ENCODE data around the gene DCAF12.
"Not testable (repeated sequence)": the region's sequence is repeated elsewhere in the genome, so short reads cannot be mapped to it uniquely, and the experiment has no call there.

Gene DCAF12

DNA sequence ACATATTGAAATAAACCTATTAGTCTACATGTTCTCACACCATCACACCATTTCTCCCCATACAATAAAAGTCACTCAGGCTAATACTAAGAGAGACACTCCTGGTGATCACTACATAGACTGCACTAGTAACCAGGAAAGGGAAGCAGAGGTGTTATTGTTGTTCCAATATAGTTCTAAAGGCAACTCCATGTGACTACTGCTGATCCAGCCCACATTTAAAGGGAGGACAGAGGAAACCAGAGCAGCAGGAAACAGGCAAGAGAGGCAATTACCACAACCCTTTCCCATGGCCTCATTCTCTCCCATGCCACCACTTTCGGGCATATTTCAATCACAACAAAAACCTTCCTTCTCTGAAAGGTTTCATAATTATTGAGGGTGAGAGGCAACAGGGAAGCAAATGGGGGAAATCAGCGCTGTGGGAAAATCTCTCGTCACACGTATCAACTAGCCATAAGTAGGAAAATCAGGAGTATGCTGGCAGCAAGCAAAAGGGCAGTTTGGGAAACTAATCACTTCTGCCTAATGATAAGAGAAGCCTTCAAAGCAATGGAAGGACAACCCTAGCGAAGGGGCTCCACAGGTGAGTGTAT, 79.6 kb downstream of the DCAF12 start:
- Histone ChIP-seq H3K79me2 (ENCODE audit: insufficient read depth, low read length) (peaks cover 70% of the 10 kb centered on the region), H3K4me1 (ENCODE audit: insufficient read depth, low read length) (peaks cover 36% of the 10 kb centered on the region), H3K4me3 (ENCODE audit: low read depth in 1 of 2, low read length in 2 of 2) (peak overlapping the region in 1 of 2 experiments; percentile 92; a peak in 2 of 4 replicates), H3K27me3 (ENCODE audit: insufficient read depth, low read length, poor library complexity) (no peaks in the 10 kb centered on the region), H4K20me1 (ENCODE audit: insufficient read depth, low read length) (peaks cover 34% of the 10 kb centered on the region; the same call in 1 of the 2 replicates), H3K27ac (ENCODE audit: low read length) (peak overlapping the region; percentile 34), H3K9ac (ENCODE audit: low read depth, low read length) (peak overlapping the region; percentile 64), H2AFZ (ENCODE audit: low read depth, low read length) (no peak overlapping the region), H3K4me2 (ENCODE audit: insufficient read depth, low read length) (peak overlapping the region; percentile 93), H3K9me3 (ENCODE audit: insufficient read depth, low read length, severe bottlenecking) (no peaks in the 10 kb centered on the region), H3K36me3 (ENCODE audit: insufficient read depth, low read length) (peaks cover 20% of the 10 kb centered on the region)
- peak; percentile 28 for DNase-seq
- ATAC-seq (ENCODE audit: insufficient read depth, low read depth), result peak; percentile 18; the same call in 2 of the 3 replicates
- no peak for TF ChIP-seq EZH2 (IDR thresholded peaks at IDR 0.05; ENCODE audit: borderline replicate concordance, low read depth, low read length, severe bottlenecking)
- TF ChIP-seq, protein P1, sequence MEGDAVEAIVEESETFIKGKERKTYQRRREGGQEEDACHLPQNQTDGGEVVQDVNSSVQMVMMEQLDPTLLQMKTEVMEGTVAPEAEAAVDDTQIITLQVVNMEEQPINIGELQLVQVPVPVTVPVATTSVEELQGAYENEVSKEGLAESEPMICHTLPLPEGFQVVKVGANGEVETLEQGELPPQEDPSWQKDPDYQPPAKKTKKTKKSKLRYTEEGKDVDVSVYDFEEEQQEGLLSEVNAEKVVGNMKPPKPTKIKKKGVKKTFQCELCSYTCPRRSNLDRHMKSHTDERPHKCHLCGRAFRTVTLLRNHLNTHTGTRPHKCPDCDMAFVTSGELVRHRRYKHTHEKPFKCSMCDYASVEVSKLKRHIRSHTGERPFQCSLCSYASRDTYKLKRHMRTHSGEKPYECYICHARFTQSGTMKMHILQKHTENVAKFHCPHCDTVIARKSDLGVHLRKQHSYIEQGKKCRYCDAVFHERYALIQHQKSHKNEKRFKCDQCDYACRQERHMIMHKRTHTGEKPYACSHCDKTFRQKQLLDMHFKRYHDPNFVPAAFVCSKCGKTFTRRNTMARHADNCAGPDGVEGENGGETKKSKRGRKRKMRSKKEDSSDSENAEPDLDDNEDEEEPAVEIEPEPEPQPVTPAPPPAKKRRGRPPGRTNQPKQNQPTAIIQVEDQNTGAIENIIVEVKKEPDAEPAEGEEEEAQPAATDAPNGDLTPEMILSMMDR (IDR thresholded peaks at IDR 0.05; ENCODE audit: borderline replicate concordance, extremely low read depth, low read length, poor library complexity, severe bottlenecking), result no peak

DNA sequence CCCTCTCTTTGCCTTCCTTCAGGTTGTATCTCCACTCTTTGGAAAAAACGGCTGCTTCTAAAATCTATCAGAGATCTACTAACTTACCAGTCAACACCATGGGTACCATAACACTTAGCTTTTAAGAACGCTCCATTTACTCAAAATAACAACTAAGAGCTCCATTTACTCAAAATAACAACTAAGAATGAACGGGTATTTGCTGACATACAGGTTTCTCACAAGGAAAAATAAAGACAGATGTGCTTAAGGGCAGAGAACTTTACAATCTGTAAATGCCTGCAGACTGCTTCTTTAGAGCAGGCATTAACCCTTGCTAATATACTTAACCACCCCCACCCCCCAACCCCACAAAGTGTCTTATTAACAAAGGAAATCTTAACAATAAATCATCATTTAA, 80.6 kb downstream of the DCAF12 start:
- peaks cover 79% of the 10 kb centered on the region for H3K79me2 ChIP-seq (ENCODE audit: insufficient read depth, low read length)
- no peaks in the 10 kb centered on the region for H3K9me3 ChIP-seq (ENCODE audit: insufficient read depth, low read length, severe bottlenecking)
- peaks cover 22% of the 10 kb centered on the region for H3K36me3 ChIP-seq (ENCODE audit: insufficient read depth, low read length)
- H3K4me2 ChIP-seq (ENCODE audit: insufficient read depth, low read length), result peak overlapping the region; percentile 93; the same call in 1 of the 2 replicates
- H3K4me1 ChIP-seq (ENCODE audit: insufficient read depth, low read length), result peaks cover 36% of the 10 kb centered on the region
- H3K9ac ChIP-seq (ENCODE audit: low read depth, low read length), result no peak overlapping the region
- TF ChIP-seq, protein P1 (IDR thresholded peaks at IDR 0.05; ENCODE audit: borderline replicate concordance, extremely low read depth, low read length, poor library complexity, severe bottlenecking), result no peak
- TF ChIP-seq EZH2 (IDR thresholded peaks at IDR 0.05; ENCODE audit: borderline replicate concordance, low read depth, low read length, severe bottlenecking), result no peak
- no peak overlapping the region for H3K4me3 ChIP-seq (ENCODE audit: low read depth in 1 of 2, low read length in 2 of 2)
- no peaks in the 10 kb centered on the region for H3K27me3 ChIP-seq (ENCODE audit: insufficient read depth, low read length, poor library complexity)
- DNase-seq (no peak), ATAC-seq (ENCODE audit: insufficient read depth, low read depth) (no peak)
- H3K27ac ChIP-seq (ENCODE audit: low read length), result no peak overlapping the region
- H2AFZ ChIP-seq (ENCODE audit: low read depth, low read length), result no peak overlapping the region
- peaks cover 34% of the 10 kb centered on the region; the same call in 1 of the 2 replicates for H4K20me1 ChIP-seq (ENCODE audit: insufficient read depth, low read length)

DNA sequence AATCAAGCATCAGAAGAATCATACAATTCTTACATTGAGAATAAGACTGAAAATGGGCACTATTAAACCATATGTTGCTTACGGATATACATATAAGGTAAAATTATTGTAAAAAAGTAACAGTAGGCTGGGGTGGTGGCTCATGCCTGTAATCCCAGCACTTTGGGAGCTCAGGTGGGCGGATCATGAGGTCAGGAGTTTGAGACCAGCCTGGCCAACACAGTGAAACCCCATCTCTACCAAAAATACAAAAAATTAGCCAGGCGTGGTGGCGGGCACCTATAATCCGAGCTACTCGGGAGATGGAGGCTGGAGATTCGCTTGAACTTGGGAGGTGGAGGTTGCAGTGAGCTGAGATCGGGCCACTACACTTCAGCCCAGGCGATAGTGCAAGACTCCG, 84.4 kb downstream of the DCAF12 start:
- not testable (repeated sequence) for H2AFZ ChIP-seq (ENCODE audit: low read depth, low read length); H3K4me3 ChIP-seq (ENCODE audit: low read depth in 1 of 2, low read length in 2 of 2); H3K27ac ChIP-seq (ENCODE audit: low read length); DNase-seq; H3K27me3 ChIP-seq (ENCODE audit: insufficient read depth, low read length, poor library complexity); H3K9ac ChIP-seq (ENCODE audit: low read depth, low read length); ATAC-seq (ENCODE audit: insufficient read depth, low read depth); H3K9me3 ChIP-seq (ENCODE audit: insufficient read depth, low read length, severe bottlenecking); H3K4me2 ChIP-seq (ENCODE audit: insufficient read depth, low read length)
- Histone ChIP-seq H3K79me2 (ENCODE audit: insufficient read depth, low read length) (peaks cover 86% of the 10 kb centered on the region), H3K4me1 (ENCODE audit: insufficient read depth, low read length) (peaks cover 14% of the 10 kb centered on the region), H3K36me3 (ENCODE audit: insufficient read depth, low read length) (peaks cover 25% of the 10 kb centered on the region; the same call in 1 of the 2 replicates), H4K20me1 (ENCODE audit: insufficient read depth, low read length) (peaks cover 26% of the 10 kb centered on the region; the same call in 1 of the 2 replicates)

DNA sequence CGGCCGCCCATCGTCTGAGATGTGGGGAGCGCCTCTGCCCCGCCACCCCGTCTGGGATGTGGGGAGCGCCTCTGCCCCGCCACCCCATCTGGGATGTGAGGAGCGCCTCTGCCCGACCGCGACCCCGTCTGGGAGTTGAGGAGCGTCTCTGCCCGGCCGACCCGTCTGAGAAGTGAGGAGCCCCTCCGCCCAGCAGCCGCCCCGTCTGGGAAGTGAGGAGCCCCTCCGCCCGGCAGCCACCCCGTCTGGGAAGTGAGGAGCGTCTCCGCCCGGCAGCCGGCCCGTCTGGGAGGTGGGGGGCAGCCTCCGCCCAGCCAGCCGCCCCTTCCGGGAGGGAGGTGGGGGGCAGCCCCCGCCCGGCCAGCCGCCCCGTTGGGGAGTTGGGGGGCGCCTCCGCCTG, 87.6 kb downstream of the DCAF12 start:
- peaks cover 84% of the 10 kb centered on the region for H3K79me2 ChIP-seq (ENCODE audit: insufficient read depth, low read length)
- not testable (repeated sequence) for H3K4me3 ChIP-seq (ENCODE audit: low read depth in 1 of 2, low read length in 2 of 2); H3K27me3 ChIP-seq (ENCODE audit: insufficient read depth, low read length, poor library complexity); H3K4me1 ChIP-seq (ENCODE audit: insufficient read depth, low read length); H3K27ac ChIP-seq (ENCODE audit: low read length); ATAC-seq (ENCODE audit: insufficient read depth, low read depth); DNase-seq; H3K9ac ChIP-seq (ENCODE audit: low read depth, low read length); H3K9me3 ChIP-seq (ENCODE audit: insufficient read depth, low read length, severe bottlenecking); H3K4me2 ChIP-seq (ENCODE audit: insufficient read depth, low read length); H2AFZ ChIP-seq (ENCODE audit: low read depth, low read length)
- peaks cover 25% of the 10 kb centered on the region; the same call in 1 of the 2 replicates for H4K20me1 ChIP-seq (ENCODE audit: insufficient read depth, low read length)
- H3K36me3 ChIP-seq (ENCODE audit: insufficient read depth, low read length), result peaks cover 21% of the 10 kb centered on the region; the same call in 1 of the 2 replicates
